ENCODE data around the gene APP.

DNA sequence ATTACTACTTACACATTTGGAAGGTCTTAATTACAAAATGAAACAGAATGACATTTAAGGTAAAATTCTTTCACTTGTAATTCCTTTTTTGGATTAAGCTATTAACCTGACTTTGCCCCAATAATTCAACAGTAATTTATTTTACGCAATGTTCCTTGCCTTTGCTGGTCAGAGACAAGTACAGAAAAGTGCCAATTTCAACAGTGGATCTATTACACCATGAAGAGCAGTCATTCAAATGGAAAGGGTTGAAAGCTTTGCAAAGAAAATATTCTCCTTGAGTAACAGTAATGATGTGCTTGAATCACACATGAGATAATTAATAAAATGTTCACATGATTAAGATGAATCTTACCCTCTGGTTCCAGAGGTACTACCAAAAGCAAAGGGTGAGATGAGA lies 84.7 kb downstream of the APP start:
- TF ChIP-seq, protein P1, sequence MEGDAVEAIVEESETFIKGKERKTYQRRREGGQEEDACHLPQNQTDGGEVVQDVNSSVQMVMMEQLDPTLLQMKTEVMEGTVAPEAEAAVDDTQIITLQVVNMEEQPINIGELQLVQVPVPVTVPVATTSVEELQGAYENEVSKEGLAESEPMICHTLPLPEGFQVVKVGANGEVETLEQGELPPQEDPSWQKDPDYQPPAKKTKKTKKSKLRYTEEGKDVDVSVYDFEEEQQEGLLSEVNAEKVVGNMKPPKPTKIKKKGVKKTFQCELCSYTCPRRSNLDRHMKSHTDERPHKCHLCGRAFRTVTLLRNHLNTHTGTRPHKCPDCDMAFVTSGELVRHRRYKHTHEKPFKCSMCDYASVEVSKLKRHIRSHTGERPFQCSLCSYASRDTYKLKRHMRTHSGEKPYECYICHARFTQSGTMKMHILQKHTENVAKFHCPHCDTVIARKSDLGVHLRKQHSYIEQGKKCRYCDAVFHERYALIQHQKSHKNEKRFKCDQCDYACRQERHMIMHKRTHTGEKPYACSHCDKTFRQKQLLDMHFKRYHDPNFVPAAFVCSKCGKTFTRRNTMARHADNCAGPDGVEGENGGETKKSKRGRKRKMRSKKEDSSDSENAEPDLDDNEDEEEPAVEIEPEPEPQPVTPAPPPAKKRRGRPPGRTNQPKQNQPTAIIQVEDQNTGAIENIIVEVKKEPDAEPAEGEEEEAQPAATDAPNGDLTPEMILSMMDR (IDR thresholded peaks at IDR 0.05) = no peak
- TF ChIP-seq EZH2 (IDR thresholded peaks at IDR 0.05) (no peak), EZH2phosphoT487 (IDR thresholded peaks at IDR 0.05) (no peak)

Measured in neural progenitor cell (in vitro differentiated cells).